Measurements from ENCODE around the gene UBE2J2. TPM values are rescaled to one million over a fixed set of nuclear protein-coding genes. Genes with fewer than 3 reads are reported as not detected.
A peak's percentile ranks its signal among the peaks of the same experiment; 100 is the strongest.

UBE2J2 gene
- polyA plus RNA-seq, 1 of the 3 experiments (the other 2 are of a cell fraction), result 47.5 TPM

GRCh38 chr1:1303736-1304135, 30.1 kb upstream of the UBE2J2 start:
- peak overlapping the region in 1 of 2 experiments; percentile 97; a peak in 2 of 4 replicates for H3K27ac ChIP-seq (ENCODE audit: low read depth in 2 of 2, low read length in 1 of 2)
- 88% methylated on average over 1 of the region's 13 CpGs for WGBS (ENCODE audit: low lambda C conversion rate)
- POLR2A ChIA-PET, result interaction anchor here (0.6 kb wide), 1 partner anchor 186 kb away, joined by 4 read pairs; no protein-coding TSS in a partner anchor

GRCh38 chr1:1302951-1303509, 29.4 kb upstream of the UBE2J2 start:
- Histone ChIP-seq H3K79me2 (ENCODE audit: insufficient read depth) (peaks cover 32% of the 10 kb centered on the region), H3K9me2 (no peaks in the 10 kb centered on the region), H2AFZ (ENCODE audit: low read depth) (no peak overlapping the region), H3K27me3 (ENCODE audit: insufficient read depth) (no peaks in the 10 kb centered on the region), H3K4me1 (ENCODE audit: control insufficient read depth in 1 of 2, insufficient read depth in 2 of 2, low read depth in 1 of 2, low read length in 1 of 2) (peaks cover 13 to 45% of the 10 kb centered on the region in 2 experiments; a peak in 2 of 4 replicates), H3K9me3 (no peaks in the 10 kb centered on the region), H3K27ac (ENCODE audit: low read depth in 2 of 2, low read length in 1 of 2) (peak overlapping the region in 1 of 2 experiments; percentile 97; a peak in 1 of 4 replicates), H3F3A (replicated peaks; ENCODE audit: insufficient read depth) (no peaks in the 10 kb centered on the region), H3K36me3 (replicated peaks in 1 of 2; ENCODE audit: control insufficient read depth in 1 of 2, insufficient read depth in 2 of 2, low read length in 1 of 2) (peaks cover 0 to 3% of the 10 kb centered on the region in 2 experiments), H3K9ac (no peak overlapping the region), H3K4me3 (ENCODE audit: low read depth in 2 of 2, low read length in 1 of 2) (no peak overlapping the region), H3K4me2 (no peak overlapping the region), H4K20me1 (ENCODE audit: insufficient read depth) (peaks cover 11% of the 10 kb centered on the region; the same call in 1 of the 2 replicates)
- TF ChIP-seq IRF3 (IDR thresholded peaks at IDR 0.05; ENCODE audit: low read depth, low read length), result no peak
- no peak for TF ChIP-seq FOXM1 (IDR thresholded peaks at IDR 0.05; ENCODE audit: low read depth)
- no peak for TF ChIP-seq RFX5 (IDR thresholded peaks at IDR 0.05; ENCODE audit: low read length)
- TF ChIP-seq EZH2phosphoT487 (IDR thresholded peaks at IDR 0.05; ENCODE audit: borderline replicate concordance, low read depth), result no peak
- DNase-seq, result no peak
- ChIA-PET CTCF (interaction anchor here (1.1 to 3.7 kb wide), 4 partner anchors 8 to 182 kb away, joined by 3 to 44 read pairs (median 4); no protein-coding TSS in a partner anchor), POLR2A (interaction anchor here (0.8 kb wide), 1 partner anchor 11 kb away, joined by 4 read pairs; no protein-coding TSS in a partner anchor)
- WGBS (ENCODE audit: low lambda C conversion rate), result 98% methylated on average over 7 of the region's 31 CpGs

More at GRCh38 chr1:1303736-1304135, 30.1 kb upstream of the UBE2J2 start:
- Histone ChIP-seq H2AFZ (ENCODE audit: low read depth) (no peak overlapping the region), H3K9me3 (no peaks in the 10 kb centered on the region), H3K27me3 (ENCODE audit: insufficient read depth) (no peaks in the 10 kb centered on the region), H3K36me3 (replicated peaks in 1 of 2; ENCODE audit: control insufficient read depth in 1 of 2, insufficient read depth in 2 of 2, low read length in 1 of 2) (peaks cover 0 to 3% of the 10 kb centered on the region in 2 experiments), H3K4me3 (ENCODE audit: low read depth in 2 of 2, low read length in 1 of 2) (peak overlapping the region in 1 of 2 experiments; percentile 9; a peak in 1 of 4 replicates), H3K4me2 (no peak overlapping the region), H3F3A (replicated peaks; ENCODE audit: insufficient read depth) (no peaks in the 10 kb centered on the region), H3K9me2 (no peaks in the 10 kb centered on the region), H3K4me1 (ENCODE audit: control insufficient read depth in 1 of 2, insufficient read depth in 2 of 2, low read depth in 1 of 2, low read length in 1 of 2) (peaks cover 13 to 42% of the 10 kb centered on the region in 2 experiments; a peak in 2 of 4 replicates), H3K79me2 (ENCODE audit: insufficient read depth) (peaks cover 32% of the 10 kb centered on the region), H3K9ac (no peak overlapping the region), H4K20me1 (ENCODE audit: insufficient read depth) (peaks cover 11% of the 10 kb centered on the region; the same call in 1 of the 2 replicates)
- CTCF ChIA-PET, result interaction anchor here (1.1 to 3.7 kb wide), 4 partner anchors 9 to 183 kb away, joined by 3 to 44 read pairs (median 4); no protein-coding TSS in a partner anchor
- TF ChIP-seq RXRA (IDR thresholded peaks at IDR 0.05; ENCODE audit: borderline replicate concordance, low read depth) (no peak), MEF2A (IDR thresholded peaks at IDR 0.05; ENCODE audit: borderline replicate concordance, low read depth) (no peak), MXI1 (IDR thresholded peaks at IDR 0.05; ENCODE audit: low read depth, low read length) (peak; percentile 87; the same call in 1 of the 2 replicates), NRF1 (IDR thresholded peaks at IDR 0.05; ENCODE audit: low read depth, low read length) (peak; percentile 35; the same call in 1 of the 2 replicates), ZBTB33 (IDR thresholded peaks at IDR 0.05; ENCODE audit: borderline replicate concordance, low read depth) (no peak)
- peak; percentile 77 for DNase-seq

All from SK-N-SH (cell line).